GM19395 (cell line): Measurements from ENCODE around the gene SYT7.
"Not testable (repeated sequence)": the region's sequence is repeated elsewhere in the genome, so short reads cannot be mapped to it uniquely, and the experiment has no call there.

Experiments
- ATAC-seq: cut with Tn5 transposase; IDR thresholded peaks from one replicate; pipeline ENCODE4 v1.9.1; 2021; ENCODE audit warnings: mild to moderate bottlenecking, moderate library complexity; ENCODE audit not compliant: unreplicated experiment

SYT7 gene

DNA sequence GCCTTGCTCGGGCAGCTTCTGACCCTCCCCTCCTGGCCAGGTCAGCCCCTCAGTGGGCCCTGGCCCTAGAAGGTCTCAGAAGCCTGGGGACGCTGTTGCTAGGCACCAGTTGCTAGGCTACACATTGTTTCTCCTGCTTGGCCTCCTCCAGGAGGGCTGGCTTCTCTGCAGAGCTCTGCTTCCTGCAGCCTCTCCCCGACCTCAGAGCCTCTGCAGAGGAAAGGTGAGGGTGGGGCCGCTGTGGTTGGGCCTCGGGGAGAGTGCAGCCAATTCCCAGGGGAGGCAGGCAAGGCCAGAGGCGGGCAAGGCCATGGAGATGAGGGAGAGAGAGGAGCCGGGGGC lies 99.9 kb downstream of the SYT7 start:
- no peak for ATAC-seq

DNA sequence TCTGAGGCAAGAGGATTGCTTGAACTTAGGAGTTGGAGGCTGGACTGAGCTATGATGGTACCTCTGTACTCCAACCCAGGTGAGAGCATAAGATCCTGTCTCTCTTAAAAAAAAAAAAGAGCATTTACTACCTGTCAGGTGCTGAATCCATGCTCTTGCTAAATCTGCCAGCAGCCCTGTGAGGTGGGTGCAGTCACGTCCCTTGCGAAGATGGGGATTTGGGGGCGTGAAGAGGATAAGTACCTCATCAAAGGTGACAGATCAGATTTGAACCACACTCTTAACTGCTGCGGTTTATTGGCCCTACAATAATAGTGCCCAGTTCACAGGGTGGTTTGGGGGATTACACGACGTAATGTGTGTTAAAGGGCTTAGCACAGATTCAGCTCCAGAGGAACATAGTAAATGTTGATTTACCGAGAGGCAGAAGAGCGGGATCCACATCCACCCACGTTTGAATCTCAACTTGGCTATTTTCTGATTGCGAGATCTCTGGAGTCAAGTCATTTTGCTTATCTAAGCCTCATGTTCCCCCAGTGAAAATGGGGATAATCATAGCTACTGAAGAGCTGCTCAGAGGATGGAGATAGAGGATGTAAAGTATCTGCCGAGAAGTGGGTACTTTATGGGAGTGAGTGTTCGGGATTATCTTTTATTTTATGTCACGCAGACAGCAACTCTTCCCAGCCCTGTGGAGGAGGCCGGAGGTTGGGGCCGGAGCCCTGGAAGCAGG lies 100.4 kb downstream of the SYT7 start:
- no peak for ATAC-seq

DNA sequence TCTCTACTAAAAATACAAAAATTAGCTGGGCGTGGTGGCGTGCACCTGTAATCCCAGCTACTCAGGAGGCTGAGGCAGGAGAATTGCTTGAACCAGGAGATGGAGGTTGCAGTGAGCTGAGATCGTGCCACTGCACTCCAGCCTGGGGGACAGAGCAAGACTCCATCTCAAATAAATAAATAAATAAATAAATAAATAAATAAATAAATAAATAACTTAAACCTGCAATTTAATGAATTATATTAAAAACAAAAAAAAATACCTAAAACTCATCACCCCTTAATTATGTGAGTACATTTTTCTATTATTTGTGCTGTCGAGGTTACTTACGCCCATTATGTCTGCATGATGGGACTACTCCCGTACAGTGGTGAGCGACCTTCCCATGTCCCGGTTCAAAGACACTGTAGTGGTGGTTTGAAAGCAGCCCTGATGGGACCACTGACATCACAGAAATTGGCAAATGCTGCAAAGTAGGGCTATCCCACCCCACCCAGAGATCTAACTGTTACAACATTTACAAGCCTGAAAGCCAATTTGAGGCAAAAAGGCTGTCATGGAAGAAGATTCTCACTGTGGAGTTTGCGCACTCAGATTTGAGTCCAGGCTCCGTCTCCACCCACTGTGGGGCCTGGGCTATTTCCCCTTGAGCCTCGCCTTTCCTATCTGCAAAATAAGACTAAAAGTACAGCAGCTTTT lies 101.4 kb downstream of the SYT7 start:
- ATAC-seq = not testable (repeated sequence)

GRCh38 chr11:61477727-61478148 lies 103.1 kb downstream of the SYT7 start:
- no peak for ATAC-seq

GRCh38 chr11:61477126-61477525 lies 103.8 kb downstream of the SYT7 start:
- no peak for ATAC-seq

GRCh38 chr11:61476371-61476770 lies 104.5 kb downstream of the SYT7 start:
- no peak for ATAC-seq

- no peak for ATAC-seq
Measured at GRCh38 chr11:61475433-61475832, 105.4 kb downstream of the SYT7 start.

DNA sequence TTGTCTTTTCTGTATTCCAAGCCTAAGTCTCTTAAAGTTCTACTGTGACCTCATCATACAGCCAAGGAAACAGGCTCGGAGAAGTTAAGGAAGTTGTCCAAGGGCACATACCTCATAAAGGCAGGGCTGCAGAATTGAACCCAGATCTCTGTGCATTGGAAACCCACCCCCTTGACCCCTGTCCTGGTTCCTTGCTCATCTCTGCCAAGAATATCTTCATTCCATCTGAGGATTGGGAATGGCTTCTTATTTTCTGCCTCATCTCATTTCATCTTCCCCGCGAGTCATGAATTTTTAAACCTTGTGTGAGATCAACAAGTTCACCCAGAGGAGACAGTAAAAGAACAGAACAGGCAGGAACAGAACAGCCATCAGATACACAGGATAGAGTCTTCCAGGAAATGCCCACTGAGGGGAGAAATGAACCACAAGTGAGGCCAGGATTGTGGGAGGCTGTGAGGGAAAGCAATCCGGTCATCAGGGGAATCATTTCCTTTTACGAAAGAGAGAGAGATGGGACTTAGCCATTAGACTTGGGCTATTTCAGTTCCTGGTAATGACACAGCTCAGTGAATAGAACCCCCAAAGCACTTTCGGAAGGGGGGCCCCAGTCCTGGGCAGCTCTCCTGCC lies 106.7 kb downstream of the SYT7 start:
- no peak for ATAC-seq

- ATAC-seq = no peak
Measured at GRCh38 chr11:61473370-61474012, 107.4 kb downstream of the SYT7 start.

GRCh38 chr11:61472868-61473267 lies 108.0 kb downstream of the SYT7 start:
- ATAC-seq = no peak

DNA sequence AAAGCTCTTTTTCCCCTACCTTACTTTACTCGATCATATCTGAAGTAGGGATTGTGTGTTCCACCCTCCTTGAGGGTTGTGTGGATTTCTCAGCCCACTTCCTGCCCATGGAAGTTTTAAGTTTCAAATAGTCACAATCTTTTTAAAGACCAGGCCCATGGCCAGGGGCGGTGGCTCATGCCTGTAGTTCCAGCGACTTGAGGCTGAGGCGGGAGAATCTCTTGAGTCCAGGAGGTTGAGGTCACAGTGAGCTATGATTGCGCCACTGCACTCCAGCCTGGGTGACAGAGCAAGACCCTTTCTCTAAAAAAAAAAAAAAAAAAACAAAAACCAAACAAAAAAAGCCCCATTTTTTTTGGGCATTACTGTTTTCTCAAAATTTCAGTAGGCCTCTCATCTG lies 108.6 kb downstream of the SYT7 start:
- no peak for ATAC-seq

DNA sequence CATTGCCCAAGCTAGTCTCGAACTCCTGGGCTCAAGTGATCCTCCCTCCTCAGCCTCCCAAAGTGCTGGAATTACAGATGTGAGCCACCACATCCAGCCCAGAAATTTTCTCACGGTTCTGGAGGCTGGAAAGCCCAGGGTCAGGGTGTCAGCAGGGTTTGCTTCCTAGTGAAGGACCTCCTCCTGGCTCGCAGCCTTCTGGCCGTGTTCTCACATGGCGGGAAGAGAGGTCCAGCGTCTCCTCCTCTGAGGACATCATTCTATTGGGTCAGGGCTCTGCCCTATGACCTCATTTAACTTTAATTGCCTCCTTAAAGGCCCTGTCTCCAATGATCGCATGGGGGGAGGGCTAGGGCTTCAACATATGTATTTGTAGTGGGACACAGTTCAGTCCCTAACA lies 112.9 kb downstream of the SYT7 start:
- ATAC-seq = no peak

- not testable (repeated sequence) for ATAC-seq
Measured at GRCh38 chr11:61467602-61468001, 113.3 kb downstream of the SYT7 start.
